Astrocyte (in vitro differentiated cells and primary cell): Measurements from ENCODE around the gene MAK.
"Not testable (repeated sequence)": the region's sequence is repeated elsewhere in the genome, so short reads cannot be mapped to it uniquely, and the experiment has no call there.

Source experiments
- CTCF ChIP-seq: IDR thresholded peaks from 2 replicates; pipeline ENCODE4 v1.5.1; 2011; ENCODE audit warnings: low read depth, mild to moderate bottlenecking, inconsistent platforms, low read length, moderate library complexity; ENCODE audit not compliant: insufficient read depth
- EZH2 ChIP-seq: IDR thresholded peaks from 2 replicates; pipeline ENCODE4 v1.6.1; 2012; ENCODE audit warnings: mild to moderate bottlenecking, low read length, inconsistent platforms; ENCODE audit not compliant: insufficient read depth

GRCh38 chr6:10814176-10814575 lies 24.2 kb downstream of the MAK start:
- not testable (repeated sequence) for TF ChIP-seq CTCF, EZH2
